CD4-positive, CD25-positive, alpha-beta regulatory T cell (primary cell): Measurements from ENCODE around the gene RGL1. TPM values are rescaled to one million over a fixed set of nuclear protein-coding genes. Genes with fewer than 3 reads are reported as not detected.
A peak's percentile ranks its signal among the peaks of the same experiment; 100 is the strongest.
"Not testable (repeated sequence)": the region's sequence is repeated elsewhere in the genome, so short reads cannot be mapped to it uniquely, and the experiment has no call there.

Source experiments
- ATAC-seq, 2 donors: fragments of 150-1000 bp; cut with Tn5 transposase; one replicate each; pipeline ENCODE4 v1.10.0; 2021; ENCODE audit warnings: low read depth in 2 of 2, moderate number of reproducible peaks in 2 of 2, moderate library complexity in 1 of 2
- DNase-seq, 3 donors: peaks; one replicate each; pipeline versions ENCODE4 v3.0.0 to v3.0.0-alpha.2; 2012 to 2022; ENCODE audit warnings: mixed read lengths in 1 of 3
- H3K27ac ChIP-seq: one replicate; pipeline ENCODE4 v1.7.0; 2013; ENCODE audit warnings: mild to moderate bottlenecking, low read length; ENCODE audit not compliant: insufficient read depth, poor library complexity, severe bottlenecking
- H3K27me3 ChIP-seq: one replicate; pipeline ENCODE4 v1.7.0; 2013; ENCODE audit warnings: low read length; ENCODE audit not compliant: control insufficient read depth, insufficient read depth
- H3K36me3 ChIP-seq: one replicate; pipeline ENCODE4 v1.7.0; 2013; ENCODE audit warnings: mild to moderate bottlenecking, low read length, moderate library complexity; ENCODE audit not compliant: control insufficient read depth, insufficient read depth
- H3K4me1 ChIP-seq: 2 replicates; pipeline ENCODE4 v1.7.0; 2013; ENCODE audit warnings: mild to moderate bottlenecking, low read length; ENCODE audit not compliant: insufficient read depth, control insufficient read depth, poor library complexity, severe bottlenecking
- H3K4me3 ChIP-seq: one replicate; pipeline ENCODE4 v1.7.0; 2013; ENCODE audit warnings: low read depth, mild to moderate bottlenecking, low read length, moderate library complexity
- H3K9me3 ChIP-seq, 2 experiments: 1 replicate in 1 of 2; 2 replicates in 1 of 2; pipeline ENCODE4 v1.7.0; 2013; ENCODE audit warnings: low read length in 2 of 2, mild to moderate bottlenecking in 1 of 2, moderate library complexity in 1 of 2; ENCODE audit not compliant: control insufficient read depth in 2 of 2
- H3K27ac Mint-ChIP-seq, 3 donors: one replicate each; pipeline ENCODE4 v1.8.0; 2020 to 2022; ENCODE audit warnings: mild to moderate bottlenecking in 3 of 3, mixed read lengths in 3 of 3, moderate library complexity in 2 of 3
- H3K27me3 Mint-ChIP-seq: one replicate; pipeline ENCODE4 v1.8.0; 2022; ENCODE audit warnings: mild to moderate bottlenecking, mixed read lengths
- H3K36me3 Mint-ChIP-seq: one replicate; pipeline ENCODE4 v1.8.0; 2020; ENCODE audit warnings: mixed read lengths
- H3K4me1 Mint-ChIP-seq, 4 donors: one replicate each; pipeline ENCODE4 v1.8.0; 2020 to 2022; ENCODE audit warnings: mixed read lengths in 4 of 4, mild to moderate bottlenecking in 1 of 4
- H3K4me3 Mint-ChIP-seq, 4 donors: one replicate each; pipeline ENCODE4 v1.8.0; 2020 to 2022; ENCODE audit warnings: mild to moderate bottlenecking in 4 of 4, mixed read lengths in 4 of 4, moderate library complexity in 3 of 4
- H3K9me3 Mint-ChIP-seq, 7 donors: one replicate each; pipeline ENCODE4 v1.8.0; 2020 to 2022; ENCODE audit warnings: mixed read lengths in 7 of 7, mild to moderate bottlenecking in 3 of 7, moderate library complexity in 2 of 7
- polyA plus RNA-seq, 4 donors: library from polyadenylated mRNA; unstranded; fragments of 300-500 nt; fragmentation: Illumina TruSeq; gene quantifications; one replicate each; pipeline ENCODE4 v1.2.3, GENCODE V29; 2021
- total RNA-seq: library from RNA; stranded (reverse); gene quantifications from one replicate; pipeline ENCODE4 v1.2.3, GENCODE V29; 2022

RGL1 gene
- total and polyA plus RNA-seq, 5 donors from 2014 or later: 1.4 to 2.8 (median 1.9) TPM

- Histone ChIP-seq H3K36me3 (no peaks in the 10 kb centered on the region), H3K4me1 (no peaks in the 10 kb centered on the region), H3K27ac (no peak overlapping the region), H3K4me3 (no peak overlapping the region), H3K9me3 (peaks cover 0 to 4% of the 10 kb centered on the region in 2 experiments), H3K27me3 (no peaks in the 10 kb centered on the region)
- ATAC-seq (no peak), DNase-seq (no peak)
- Mint-ChIP-seq H3K36me3 (no peaks in the 10 kb centered on the region), H3K27me3 (peaks cover 4% of the 10 kb centered on the region), H3K4me3 (no peak overlapping the region), H3K9me3 (peaks cover 0 to 6% (median 2%) of the 10 kb centered on the region in 7 donors), H3K4me1 (no peaks in the 10 kb centered on the region), H3K27ac (peak overlapping the region in 1 of 3 donors; percentile 11)
Observed at GRCh38 chr1:183778045-183778444, 26.9 kb upstream of the RGL1 start.

GRCh38 chr1:183778568-183779433 lies 26.1 kb upstream of the RGL1 start:
- Mint-ChIP-seq H3K4me1 (no peaks in the 10 kb centered on the region), H3K4me3 (no peak overlapping the region), H3K9me3 (peaks cover 0 to 6% (median 2%) of the 10 kb centered on the region in 7 donors), H3K27me3 (peaks cover 4% of the 10 kb centered on the region), H3K27ac (no peak overlapping the region), H3K36me3 (no peaks in the 10 kb centered on the region)
- Histone ChIP-seq H3K9me3 (peaks cover 0 to 4% of the 10 kb centered on the region in 2 experiments), H3K4me3 (no peak overlapping the region), H3K27ac (no peak overlapping the region), H3K4me1 (no peaks in the 10 kb centered on the region), H3K27me3 (no peaks in the 10 kb centered on the region), H3K36me3 (no peaks in the 10 kb centered on the region)
- ATAC-seq: no peak
- DNase-seq: no peak

- no peaks in the 10 kb centered on the region for H3K36me3 Mint-ChIP-seq
- no peaks in the 10 kb centered on the region for H3K4me1 Mint-ChIP-seq
- Histone ChIP-seq H3K4me1 (no peaks in the 10 kb centered on the region), H3K36me3 (no peaks in the 10 kb centered on the region), H3K27ac (no peak overlapping the region), H3K9me3 (peaks cover 0 to 1% of the 10 kb centered on the region in 2 experiments), H3K4me3 (no peak overlapping the region), H3K27me3 (no peaks in the 10 kb centered on the region)
- H3K27me3 Mint-ChIP-seq: peaks cover 4% of the 10 kb centered on the region
- no peak for DNase-seq
- H3K4me3 Mint-ChIP-seq: no peak overlapping the region
- H3K9me3 Mint-ChIP-seq: peaks cover 0 to 2% (median under 1%) of the 10 kb centered on the region in 7 donors
- H3K27ac Mint-ChIP-seq: no peak overlapping the region
- no peak for ATAC-seq
Observed at GRCh38 chr1:183780159-183780558, 24.8 kb upstream of the RGL1 start.

GRCh38 chr1:183780757-183781156 lies 24.2 kb upstream of the RGL1 start:
- Histone ChIP-seq H3K4me3 (no peak overlapping the region), H3K27ac (no peak overlapping the region), H3K4me1 (no peaks in the 10 kb centered on the region), H3K9me3 (no peaks in the 10 kb centered on the region), H3K27me3 (no peaks in the 10 kb centered on the region), H3K36me3 (no peaks in the 10 kb centered on the region)
- peaks cover 4% of the 10 kb centered on the region for H3K27me3 Mint-ChIP-seq
- no peaks in the 10 kb centered on the region for H3K36me3 Mint-ChIP-seq
- DNase-seq (no peak), ATAC-seq (no peak)
- no peaks in the 10 kb centered on the region for H3K4me1 Mint-ChIP-seq
- H3K4me3 Mint-ChIP-seq: no peak overlapping the region
- H3K9me3 Mint-ChIP-seq: peaks cover 0 to 2% (median 0%) of the 10 kb centered on the region in 7 donors
- H3K27ac Mint-ChIP-seq: no peak overlapping the region

GRCh38 chr1:183783342-183783741 lies 21.6 kb upstream of the RGL1 start:
- Histone ChIP-seq H3K9me3 (no peaks in the 10 kb centered on the region), H3K36me3 (no peaks in the 10 kb centered on the region), H3K4me3 (no peak overlapping the region), H3K27ac (no peak overlapping the region), H3K27me3 (no peaks in the 10 kb centered on the region), H3K4me1 (no peaks in the 10 kb centered on the region)
- H3K36me3 Mint-ChIP-seq: no peaks in the 10 kb centered on the region
- ATAC-seq (no peak), DNase-seq (no peak)
- peaks cover 0 to 9% (median 2%) of the 10 kb centered on the region in 4 donors for H3K4me1 Mint-ChIP-seq
- H3K4me3 Mint-ChIP-seq: no peak overlapping the region
- H3K9me3 Mint-ChIP-seq: no peaks in the 10 kb centered on the region
- H3K27me3 Mint-ChIP-seq: no peaks in the 10 kb centered on the region
- no peak overlapping the region for H3K27ac Mint-ChIP-seq

- no peaks in the 10 kb centered on the region for H3K9me3 ChIP-seq
- ATAC-seq (no peak), DNase-seq (no peak)
- no peaks in the 10 kb centered on the region for H3K27me3 Mint-ChIP-seq
- no peaks in the 10 kb centered on the region for H3K27me3 ChIP-seq
- no peak overlapping the region for H3K4me3 Mint-ChIP-seq
- H3K9me3 Mint-ChIP-seq: no peaks in the 10 kb centered on the region
- H3K27ac Mint-ChIP-seq: no peak overlapping the region
- H3K36me3 ChIP-seq: no peaks in the 10 kb centered on the region
- no peaks in the 10 kb centered on the region for H3K36me3 Mint-ChIP-seq
- no peak overlapping the region for H3K27ac ChIP-seq
- H3K4me3 ChIP-seq: no peak overlapping the region
- H3K4me1 Mint-ChIP-seq: peaks cover 0 to 9% (median 2%) of the 10 kb centered on the region in 4 donors
- H3K4me1 ChIP-seq: no peaks in the 10 kb centered on the region
Observed at GRCh38 chr1:183783767-183784637, 20.9 kb upstream of the RGL1 start.

- not testable (repeated sequence) for H3K27ac ChIP-seq, H3K27me3 ChIP-seq, H3K4me3 ChIP-seq, H3K4me3 Mint-ChIP-seq, H3K27me3 Mint-ChIP-seq, H3K27ac Mint-ChIP-seq, DNase-seq, H3K4me1 ChIP-seq, H3K9me3 ChIP-seq, H3K9me3 Mint-ChIP-seq, ATAC-seq, H3K36me3 Mint-ChIP-seq, H3K4me1 Mint-ChIP-seq, H3K36me3 ChIP-seq
Observed at GRCh38 chr1:183785921-183786320, 19.0 kb upstream of the RGL1 start.
